Heart left ventricle (tissue), 13 donors: ENCODE data around the gene AFF3.

Experiments
- POLR2A ChIP-seq, 2 donors: fragments of 450-650 bp; IDR thresholded peaks; one replicate each; pipeline ENCODE4 v1.6.1; 2017; ENCODE audit warnings: antibody characterized with exemption in 2 of 2, mild to moderate bottlenecking in 2 of 2, moderate library complexity in 2 of 2
- TF ChIP-seq, protein P1 (sequence below), 12 donors: fragments of 200-600 bp; sonication (generic) in 4 of 12; IDR thresholded peaks; one replicate each; pipeline versions ENCODE4 v1.5.0 to v1.8.0; 2018 to 2022; ENCODE audit warnings: antibody characterized with exemption in 12 of 12, mild to moderate bottlenecking in 5 of 12
- donor health status: ischemic (EF 13 %, LVEDD 7.1; RV severe dilation, severe dysfunction).
- donor health status: DM: no; HTN: yes; CAD: no.
- donor health status: DM: no; HTN: no; CAD: no.
- donor health status: ischemic (EF 25% LVEDD 6.9; RV normal size, moderate dysfunction).
- donor health status: ischemic (EF 25% LVEDD 5.7; RV mildly dilated, moderate dysfunction).
- donor health status: ischemic (EF 35%, LVEDD 5.7; RV mildly dilated, moderate dysfunction).
- donor health status: nonischemic (EF 11% LVEDD 7.7; RV severe dilation, severe dysfunction).
- donor health status: DM: yes; HTN: yes; CAD: no.
- donor health status: PGD.
- donor health status: ischemic (EF 29% LVEDD 5.4; RV normal size, mild dysfunction).
- donor health status: nonischemic (EF 23%, LVEDD 6.1; RV moderate dilation, normal function).

DNA sequence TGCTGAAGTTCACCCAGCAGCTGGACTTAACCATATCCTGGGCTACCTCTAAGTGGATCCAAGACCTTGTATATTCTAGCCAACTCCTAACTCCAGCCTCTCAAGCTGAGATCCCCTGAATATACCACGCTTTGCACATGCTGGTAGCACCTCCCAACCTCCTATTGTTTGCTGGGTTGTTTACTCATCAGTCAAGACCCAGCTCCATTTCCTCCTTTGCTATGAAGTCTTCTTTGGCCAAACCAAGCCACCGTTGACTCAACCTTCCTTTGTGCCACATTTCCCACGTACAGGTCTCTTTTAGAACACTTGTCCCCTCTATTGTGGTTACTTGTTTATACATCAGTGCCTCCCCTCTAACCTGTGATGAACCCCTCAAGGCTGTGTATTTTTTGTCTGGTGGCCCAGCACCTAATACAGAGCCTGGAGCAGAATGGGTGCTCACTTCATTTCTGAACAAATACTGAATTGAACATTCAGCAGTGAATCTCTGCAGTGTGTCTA lies 384.7 kb downstream of the AFF3 start:
- TF ChIP-seq POLR2A (IDR thresholded peaks at IDR 0.05): no peak
- TF ChIP-seq, protein P1, sequence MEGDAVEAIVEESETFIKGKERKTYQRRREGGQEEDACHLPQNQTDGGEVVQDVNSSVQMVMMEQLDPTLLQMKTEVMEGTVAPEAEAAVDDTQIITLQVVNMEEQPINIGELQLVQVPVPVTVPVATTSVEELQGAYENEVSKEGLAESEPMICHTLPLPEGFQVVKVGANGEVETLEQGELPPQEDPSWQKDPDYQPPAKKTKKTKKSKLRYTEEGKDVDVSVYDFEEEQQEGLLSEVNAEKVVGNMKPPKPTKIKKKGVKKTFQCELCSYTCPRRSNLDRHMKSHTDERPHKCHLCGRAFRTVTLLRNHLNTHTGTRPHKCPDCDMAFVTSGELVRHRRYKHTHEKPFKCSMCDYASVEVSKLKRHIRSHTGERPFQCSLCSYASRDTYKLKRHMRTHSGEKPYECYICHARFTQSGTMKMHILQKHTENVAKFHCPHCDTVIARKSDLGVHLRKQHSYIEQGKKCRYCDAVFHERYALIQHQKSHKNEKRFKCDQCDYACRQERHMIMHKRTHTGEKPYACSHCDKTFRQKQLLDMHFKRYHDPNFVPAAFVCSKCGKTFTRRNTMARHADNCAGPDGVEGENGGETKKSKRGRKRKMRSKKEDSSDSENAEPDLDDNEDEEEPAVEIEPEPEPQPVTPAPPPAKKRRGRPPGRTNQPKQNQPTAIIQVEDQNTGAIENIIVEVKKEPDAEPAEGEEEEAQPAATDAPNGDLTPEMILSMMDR (IDR thresholded peaks at IDR 0.05): no peak
